ENCODE data around the gene ST8SIA1.
"Not testable (repeated sequence)": the region's sequence is repeated elsewhere in the genome, so short reads cannot be mapped to it uniquely, and the experiment has no call there.

DNA sequence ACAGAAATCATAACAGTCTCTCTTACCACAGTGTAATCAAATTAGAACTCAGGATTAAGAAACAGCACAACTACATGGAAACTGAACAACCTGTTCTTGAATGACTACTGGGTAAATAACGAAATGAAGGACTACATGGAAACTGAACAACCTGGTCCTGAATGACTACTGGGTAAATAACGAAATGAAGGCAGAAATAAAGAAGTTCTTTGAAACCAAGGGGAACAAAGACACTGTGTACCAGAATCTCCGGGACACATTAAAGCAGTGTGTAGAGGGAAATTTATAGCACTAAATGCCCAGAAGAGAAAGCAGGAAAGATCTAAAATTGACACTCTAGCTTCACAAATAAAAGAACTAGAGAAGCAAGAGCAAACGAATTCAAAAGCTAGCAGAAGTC lies 185.2 kb downstream of the ST8SIA1 start:
- TF ChIP-seq POLR2A, POLR2AphosphoS5 (IDR thresholded peaks at IDR 0.05): not testable (repeated sequence)
- TF ChIP-seq, protein P1, sequence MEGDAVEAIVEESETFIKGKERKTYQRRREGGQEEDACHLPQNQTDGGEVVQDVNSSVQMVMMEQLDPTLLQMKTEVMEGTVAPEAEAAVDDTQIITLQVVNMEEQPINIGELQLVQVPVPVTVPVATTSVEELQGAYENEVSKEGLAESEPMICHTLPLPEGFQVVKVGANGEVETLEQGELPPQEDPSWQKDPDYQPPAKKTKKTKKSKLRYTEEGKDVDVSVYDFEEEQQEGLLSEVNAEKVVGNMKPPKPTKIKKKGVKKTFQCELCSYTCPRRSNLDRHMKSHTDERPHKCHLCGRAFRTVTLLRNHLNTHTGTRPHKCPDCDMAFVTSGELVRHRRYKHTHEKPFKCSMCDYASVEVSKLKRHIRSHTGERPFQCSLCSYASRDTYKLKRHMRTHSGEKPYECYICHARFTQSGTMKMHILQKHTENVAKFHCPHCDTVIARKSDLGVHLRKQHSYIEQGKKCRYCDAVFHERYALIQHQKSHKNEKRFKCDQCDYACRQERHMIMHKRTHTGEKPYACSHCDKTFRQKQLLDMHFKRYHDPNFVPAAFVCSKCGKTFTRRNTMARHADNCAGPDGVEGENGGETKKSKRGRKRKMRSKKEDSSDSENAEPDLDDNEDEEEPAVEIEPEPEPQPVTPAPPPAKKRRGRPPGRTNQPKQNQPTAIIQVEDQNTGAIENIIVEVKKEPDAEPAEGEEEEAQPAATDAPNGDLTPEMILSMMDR (IDR thresholded peaks at IDR 0.05): not testable (repeated sequence)
